ENCODE results near the gene MBTPS1.

The MBTPS1 gene

GRCh38 chr16:84065536-84066132 is 51.1 kb downstream of the MBTPS1 start:
- Histone ChIP-seq H3F3A (ENCODE audit: low read depth) (no peaks in the 10 kb centered on the region), H3K4me1 (ENCODE audit: insufficient read depth, low read length, poor library complexity, severe bottlenecking) (no peaks in the 10 kb centered on the region), H3K79me2 (ENCODE audit: insufficient read depth, low read length) (no peaks in the 10 kb centered on the region), H2AFZ (ENCODE audit: low read length) (no peak overlapping the region), H3K9ac (ENCODE audit: low read depth, low read length, poor library complexity, severe bottlenecking) (no peak overlapping the region), H3K36me3 (ENCODE audit: insufficient read depth, low read length) (peaks cover 94% of the 10 kb centered on the region), H3K4me3 (ENCODE audit: low read length, poor library complexity, severe bottlenecking) (no peak overlapping the region), H4K20me1 (ENCODE audit: insufficient read depth, low read length, poor library complexity, severe bottlenecking) (no peaks in the 10 kb centered on the region), H3K27me3 (ENCODE audit: insufficient read depth, low read length, poor library complexity, severe bottlenecking) (no peaks in the 10 kb centered on the region), H3K9me3 (ENCODE audit: insufficient read depth, low read depth, low read length) (no peaks in the 10 kb centered on the region), H3K4me2 (ENCODE audit: low read depth, low read length, poor library complexity, severe bottlenecking) (no peak overlapping the region), H3K9me2 (replicated peaks; ENCODE audit: low read depth, low read length) (no peaks in the 10 kb centered on the region)
- no peak for TF ChIP-seq EZH2phosphoT487 (IDR thresholded peaks at IDR 0.05; ENCODE audit: borderline replicate concordance)
- TF ChIP-seq, protein P1, sequence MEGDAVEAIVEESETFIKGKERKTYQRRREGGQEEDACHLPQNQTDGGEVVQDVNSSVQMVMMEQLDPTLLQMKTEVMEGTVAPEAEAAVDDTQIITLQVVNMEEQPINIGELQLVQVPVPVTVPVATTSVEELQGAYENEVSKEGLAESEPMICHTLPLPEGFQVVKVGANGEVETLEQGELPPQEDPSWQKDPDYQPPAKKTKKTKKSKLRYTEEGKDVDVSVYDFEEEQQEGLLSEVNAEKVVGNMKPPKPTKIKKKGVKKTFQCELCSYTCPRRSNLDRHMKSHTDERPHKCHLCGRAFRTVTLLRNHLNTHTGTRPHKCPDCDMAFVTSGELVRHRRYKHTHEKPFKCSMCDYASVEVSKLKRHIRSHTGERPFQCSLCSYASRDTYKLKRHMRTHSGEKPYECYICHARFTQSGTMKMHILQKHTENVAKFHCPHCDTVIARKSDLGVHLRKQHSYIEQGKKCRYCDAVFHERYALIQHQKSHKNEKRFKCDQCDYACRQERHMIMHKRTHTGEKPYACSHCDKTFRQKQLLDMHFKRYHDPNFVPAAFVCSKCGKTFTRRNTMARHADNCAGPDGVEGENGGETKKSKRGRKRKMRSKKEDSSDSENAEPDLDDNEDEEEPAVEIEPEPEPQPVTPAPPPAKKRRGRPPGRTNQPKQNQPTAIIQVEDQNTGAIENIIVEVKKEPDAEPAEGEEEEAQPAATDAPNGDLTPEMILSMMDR (conservative IDR thresholded peaks at IDR 0.05; ENCODE audit: low read length), result peak; percentile 70

GRCh38 chr16:84063980-84064379 is 52.8 kb downstream of the MBTPS1 start:
- Histone ChIP-seq H3K36me3 (ENCODE audit: insufficient read depth, low read length) (peaks cover 94% of the 10 kb centered on the region), H3K4me3 (ENCODE audit: low read length, poor library complexity, severe bottlenecking) (no peak overlapping the region), H3F3A (ENCODE audit: low read depth) (no peaks in the 10 kb centered on the region), H3K4me1 (ENCODE audit: insufficient read depth, low read length, poor library complexity, severe bottlenecking) (no peaks in the 10 kb centered on the region), H3K27me3 (ENCODE audit: insufficient read depth, low read length, poor library complexity, severe bottlenecking) (no peaks in the 10 kb centered on the region), H2AFZ (ENCODE audit: low read length) (no peak overlapping the region), H3K4me2 (ENCODE audit: low read depth, low read length, poor library complexity, severe bottlenecking) (no peak overlapping the region), H4K20me1 (ENCODE audit: insufficient read depth, low read length, poor library complexity, severe bottlenecking) (no peaks in the 10 kb centered on the region), H3K79me2 (ENCODE audit: insufficient read depth, low read length) (no peaks in the 10 kb centered on the region), H3K9me2 (replicated peaks; ENCODE audit: low read depth, low read length) (no peaks in the 10 kb centered on the region), H3K9me3 (ENCODE audit: insufficient read depth, low read depth, low read length) (no peaks in the 10 kb centered on the region), H3K9ac (ENCODE audit: low read depth, low read length, poor library complexity, severe bottlenecking) (no peak overlapping the region)
- no peak for TF ChIP-seq EZH2phosphoT487 (IDR thresholded peaks at IDR 0.05; ENCODE audit: borderline replicate concordance)
- TF ChIP-seq, protein P1 (conservative IDR thresholded peaks at IDR 0.05; ENCODE audit: low read length), result no peak

DNA sequence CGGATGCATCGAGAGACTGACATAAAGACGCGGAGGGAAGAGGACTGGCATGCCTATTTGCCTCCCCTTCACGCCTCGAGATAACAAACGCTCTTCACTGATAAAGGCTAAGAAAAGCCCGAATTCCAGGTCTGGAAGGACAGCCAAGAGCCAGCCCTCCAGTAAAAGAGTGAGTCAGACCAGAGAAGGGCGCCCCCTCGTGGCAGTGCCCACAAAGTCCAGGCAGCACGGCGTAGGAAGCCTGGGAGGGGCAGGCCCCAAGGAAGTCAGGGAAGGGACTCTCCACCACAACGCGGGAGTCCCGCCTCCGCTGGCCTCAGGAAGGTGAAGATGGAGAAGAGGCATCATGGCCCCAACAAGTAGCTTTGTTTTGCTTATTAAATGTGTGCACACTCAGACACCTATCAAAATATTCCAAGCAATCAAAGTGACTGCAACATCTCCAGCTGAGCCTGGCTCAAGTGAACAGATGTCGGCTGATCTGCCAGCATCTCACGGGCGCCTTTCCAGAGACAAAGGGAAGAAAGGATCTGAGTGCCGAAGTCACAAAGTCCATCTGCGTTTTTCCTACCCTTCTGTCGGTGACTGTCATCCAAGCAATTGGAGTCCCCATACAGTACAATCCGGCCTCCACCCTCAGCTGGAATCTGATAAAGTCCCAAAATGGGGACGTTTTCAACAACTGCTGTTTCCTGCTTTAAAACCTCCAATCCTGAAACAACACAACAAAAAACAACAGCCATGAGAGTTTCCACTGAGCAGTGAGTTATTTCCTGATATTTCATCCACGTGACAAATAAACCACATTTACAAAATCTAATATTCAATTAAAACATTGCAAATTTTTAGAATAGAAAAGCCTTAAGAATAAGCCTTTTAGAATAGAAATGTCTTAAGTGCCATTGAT is 53.8 kb downstream of the MBTPS1 start:
- H4K20me1 ChIP-seq (ENCODE audit: insufficient read depth, low read length, poor library complexity, severe bottlenecking), result no peaks in the 10 kb centered on the region

More for the DNA sequence above, 53.8 kb downstream of the MBTPS1 start:
- Histone ChIP-seq H3F3A (ENCODE audit: low read depth) (no peaks in the 10 kb centered on the region), H3K4me2 (ENCODE audit: low read depth, low read length, poor library complexity, severe bottlenecking) (no peak overlapping the region), H3K9me2 (replicated peaks; ENCODE audit: low read depth, low read length) (no peaks in the 10 kb centered on the region), H3K27me3 (ENCODE audit: insufficient read depth, low read length, poor library complexity, severe bottlenecking) (no peaks in the 10 kb centered on the region), H3K4me3 (ENCODE audit: low read length, poor library complexity, severe bottlenecking) (no peak overlapping the region), H3K9me3 (ENCODE audit: insufficient read depth, low read depth, low read length) (no peaks in the 10 kb centered on the region), H3K79me2 (ENCODE audit: insufficient read depth, low read length) (no peaks in the 10 kb centered on the region), H3K9ac (ENCODE audit: low read depth, low read length, poor library complexity, severe bottlenecking) (no peak overlapping the region), H3K4me1 (ENCODE audit: insufficient read depth, low read length, poor library complexity, severe bottlenecking) (no peaks in the 10 kb centered on the region), H3K36me3 (ENCODE audit: insufficient read depth, low read length) (peaks cover 94% of the 10 kb centered on the region), H2AFZ (ENCODE audit: low read length) (no peak overlapping the region)
- TF ChIP-seq, protein P1 (conservative IDR thresholded peaks at IDR 0.05; ENCODE audit: low read length), result peak; percentile 95
- no peak for TF ChIP-seq EZH2phosphoT487 (IDR thresholded peaks at IDR 0.05; ENCODE audit: borderline replicate concordance)

All from Loucy (cell line).